Endometrium (tissue), 2 donors: ENCODE measurements around the gene RAD51B.
"Not testable (repeated sequence)": the region's sequence is repeated elsewhere in the genome, so short reads cannot be mapped to it uniquely, and the experiment has no call there.

Experiments used
- FAIRE-seq: peaks from 2 replicates; lab custom pipeline; 2012; peaks lifted over from hg19 to GRCh38; lab: Jason Lieb, UNC
- donor health status: control.
- donor health status: control.

Gene RAD51B

GRCh38 chr14:68753690-68754089 lies 934.1 kb downstream of the RAD51B start:
- FAIRE-seq = peak; percentile 69

GRCh38 chr14:68755016-68755353 lies 935.4 kb downstream of the RAD51B start:
- no peak for FAIRE-seq

- FAIRE-seq = peak; percentile 94
Observed at GRCh38 chr14:68756000-68756481, 936.5 kb downstream of the RAD51B start.

GRCh38 chr14:68756734-68757133 lies 937.2 kb downstream of the RAD51B start:
- no peak for FAIRE-seq

GRCh38 chr14:68757618-68758081 lies 938.1 kb downstream of the RAD51B start:
- no peak for FAIRE-seq

- FAIRE-seq = no peak
Observed at GRCh38 chr14:68758301-68758700, 938.7 kb downstream of the RAD51B start.

- no peak for FAIRE-seq
Observed at GRCh38 chr14:68759017-68759560, 939.5 kb downstream of the RAD51B start.

- FAIRE-seq = no peak
Observed at GRCh38 chr14:68759937-68760336, 940.4 kb downstream of the RAD51B start.

GRCh38 chr14:68760761-68761160 lies 941.2 kb downstream of the RAD51B start:
- no peak for FAIRE-seq

GRCh38 chr14:68761391-68761790 lies 941.8 kb downstream of the RAD51B start:
- no peak for FAIRE-seq

GRCh38 chr14:68762953-68763764 lies 943.6 kb downstream of the RAD51B start:
- FAIRE-seq = no peak

- FAIRE-seq = not testable (repeated sequence)
Observed at GRCh38 chr14:68763843-68764242, 944.3 kb downstream of the RAD51B start.

GRCh38 chr14:68766299-68767247 lies 947.0 kb downstream of the RAD51B start:
- FAIRE-seq = no peak

GRCh38 chr14:68767248-68767645 lies 947.7 kb downstream of the RAD51B start:
- FAIRE-seq = no peak

- FAIRE-seq = no peak
Observed at GRCh38 chr14:68768316-68768715, 948.7 kb downstream of the RAD51B start.

GRCh38 chr14:68770051-68770450 lies 950.5 kb downstream of the RAD51B start:
- FAIRE-seq = no peak

GRCh38 chr14:68770553-68771286 lies 951.1 kb downstream of the RAD51B start:
- no peak for FAIRE-seq

GRCh38 chr14:68771631-68772030 lies 952.1 kb downstream of the RAD51B start:
- no peak for FAIRE-seq

- no peak for FAIRE-seq
Observed at GRCh38 chr14:68772761-68773381, 953.3 kb downstream of the RAD51B start.

- no peak for FAIRE-seq
Observed at GRCh38 chr14:68774771-68775613, 955.4 kb downstream of the RAD51B start.
